GM12865 (cell line): Measurements from ENCODE around the gene TMCO1.
"Not testable (repeated sequence)": the region's sequence is repeated elsewhere in the genome, so short reads cannot be mapped to it uniquely, and the experiment has no call there.

Experiments
- DNase-seq: peaks from one replicate; pipeline ENCODE4 v3.0.0; 2010; ENCODE audit warnings: low read depth
- H3K4me3 ChIP-seq: 2 replicates; pipeline ENCODE4 v1.5.1; 2011; ENCODE audit warnings: mild to moderate bottlenecking, low read depth, low read length, control low read depth
- TF ChIP-seq, protein P1 (sequence below): IDR thresholded peaks from 2 replicates; pipeline ENCODE4 v1.5.1; 2011; ENCODE audit warnings: low read length, control low read depth, low read depth, inconsistent platforms; ENCODE audit not compliant: insufficient read depth; ENCODE audit errors: missing control alignments

Gene TMCO1

GRCh38 chr1:165697491-165697880 lies 71.2 kb downstream of the TMCO1 start:
- no peak for DNase-seq
- peak overlapping the region; percentile 78 for H3K4me3 ChIP-seq
- TF ChIP-seq, protein P1, sequence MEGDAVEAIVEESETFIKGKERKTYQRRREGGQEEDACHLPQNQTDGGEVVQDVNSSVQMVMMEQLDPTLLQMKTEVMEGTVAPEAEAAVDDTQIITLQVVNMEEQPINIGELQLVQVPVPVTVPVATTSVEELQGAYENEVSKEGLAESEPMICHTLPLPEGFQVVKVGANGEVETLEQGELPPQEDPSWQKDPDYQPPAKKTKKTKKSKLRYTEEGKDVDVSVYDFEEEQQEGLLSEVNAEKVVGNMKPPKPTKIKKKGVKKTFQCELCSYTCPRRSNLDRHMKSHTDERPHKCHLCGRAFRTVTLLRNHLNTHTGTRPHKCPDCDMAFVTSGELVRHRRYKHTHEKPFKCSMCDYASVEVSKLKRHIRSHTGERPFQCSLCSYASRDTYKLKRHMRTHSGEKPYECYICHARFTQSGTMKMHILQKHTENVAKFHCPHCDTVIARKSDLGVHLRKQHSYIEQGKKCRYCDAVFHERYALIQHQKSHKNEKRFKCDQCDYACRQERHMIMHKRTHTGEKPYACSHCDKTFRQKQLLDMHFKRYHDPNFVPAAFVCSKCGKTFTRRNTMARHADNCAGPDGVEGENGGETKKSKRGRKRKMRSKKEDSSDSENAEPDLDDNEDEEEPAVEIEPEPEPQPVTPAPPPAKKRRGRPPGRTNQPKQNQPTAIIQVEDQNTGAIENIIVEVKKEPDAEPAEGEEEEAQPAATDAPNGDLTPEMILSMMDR: no peak

- H3K4me3 ChIP-seq: peak overlapping the region; percentile 78
- TF ChIP-seq, protein P1: no peak
- DNase-seq: no peak
These were observed 72.0 kb downstream of the TMCO1 start for GRCh38 chr1:165696625-165697100.

GRCh38 chr1:165695031-165695430 lies 73.6 kb downstream of the TMCO1 start:
- no peak for DNase-seq
- H3K4me3 ChIP-seq: no peak overlapping the region
- TF ChIP-seq, protein P1: no peak

- TF ChIP-seq, protein P1: no peak
- no peak for DNase-seq
- no peak overlapping the region for H3K4me3 ChIP-seq
These were observed 80.6 kb downstream of the TMCO1 start for GRCh38 chr1:165688046-165688445.

DNA sequence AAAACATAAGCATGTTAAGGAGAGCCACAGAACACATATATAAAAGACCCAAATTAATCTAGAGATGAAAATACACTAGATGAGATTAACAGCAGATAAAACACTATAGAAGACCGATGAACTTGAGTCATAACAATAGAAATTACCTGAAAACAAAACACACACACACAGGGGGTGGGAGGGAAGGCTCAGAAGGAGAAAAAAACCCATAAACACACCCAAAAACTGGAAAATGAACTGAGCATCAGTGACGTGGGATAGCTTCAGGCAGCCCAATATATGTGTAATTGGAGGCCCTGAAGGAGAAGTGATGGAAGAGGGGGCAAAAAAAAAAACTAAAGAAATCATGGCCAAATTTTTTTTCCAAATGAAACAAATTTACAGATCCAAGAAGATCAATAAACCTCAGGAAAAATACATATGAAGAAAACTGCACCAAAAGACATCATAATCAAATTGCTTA lies 81.7 kb downstream of the TMCO1 start:
- H3K4me3 ChIP-seq: no peak overlapping the region
- peak; percentile 10 for DNase-seq
- TF ChIP-seq, protein P1: no peak

- TF ChIP-seq, protein P1: no peak
- no peak overlapping the region for H3K4me3 ChIP-seq
- DNase-seq: peak; percentile 35
These were observed 82.3 kb downstream of the TMCO1 start for GRCh38 chr1:165686121-165686970.

GRCh38 chr1:165683848-165684485 lies 84.7 kb downstream of the TMCO1 start:
- DNase-seq: no peak
- TF ChIP-seq, protein P1: no peak
- no peak overlapping the region for H3K4me3 ChIP-seq

GRCh38 chr1:165680773-165681172 lies 87.9 kb downstream of the TMCO1 start:
- H3K4me3 ChIP-seq, DNase-seq: not testable (repeated sequence)
